Stimulated activated CD8-positive, alpha-beta memory T cell treated with anti-CD3 and anti-CD28 coated beads, Interleukin-4, amount 100 ng/mL, for 4 hours (primary cell): ENCODE data around the gene IL2RA.

Experiments
- DNase-seq, 2 donors: peaks; one replicate each; pipeline ENCODE4 v3.0.0-alpha.2; 2020; ENCODE audit warnings: low read depth in 2 of 2, low spot score in 1 of 2

IL2RA gene

GRCh38 chr10:6059506-6059905 lies 2.7 kb downstream of the IL2RA start:
- no peak for DNase-seq

- DNase-seq = no peak
Observed at GRCh38 chr10:6058682-6059475, 3.3 kb downstream of the IL2RA start.

- no peak for DNase-seq
Observed at GRCh38 chr10:6056411-6057135, 5.6 kb downstream of the IL2RA start.

GRCh38 chr10:6055929-6056328 lies 6.2 kb downstream of the IL2RA start:
- no peak for DNase-seq

GRCh38 chr10:6054884-6055283 lies 7.3 kb downstream of the IL2RA start:
- no peak for DNase-seq

- DNase-seq = no peak
Observed at GRCh38 chr10:6053816-6054631, 8.1 kb downstream of the IL2RA start.

- no peak for DNase-seq
Observed at GRCh38 chr10:6053303-6053702, 8.9 kb downstream of the IL2RA start.

GRCh38 chr10:6052247-6053221 lies 9.6 kb downstream of the IL2RA start:
- DNase-seq = peak; percentile 62 to 76

GRCh38 chr10:6050801-6051445 lies 11.2 kb downstream of the IL2RA start:
- DNase-seq = peak; percentile 81 to 89

- no peak for DNase-seq
Observed at GRCh38 chr10:6049031-6049400, 13.2 kb downstream of the IL2RA start.

- DNase-seq = no peak
Observed at GRCh38 chr10:6048281-6049030, 13.7 kb downstream of the IL2RA start.

- no peak for DNase-seq
Observed at GRCh38 chr10:6047847-6048246, 14.3 kb downstream of the IL2RA start.

GRCh38 chr10:6046773-6047611 lies 15.2 kb downstream of the IL2RA start:
- DNase-seq = no peak

- DNase-seq = no peak
Observed at GRCh38 chr10:6045878-6046772, 16.0 kb downstream of the IL2RA start.

GRCh38 chr10:6045314-6045848 lies 16.8 kb downstream of the IL2RA start:
- DNase-seq = no peak

- DNase-seq = no peak
Observed at GRCh38 chr10:6044751-6045313, 17.3 kb downstream of the IL2RA start.

- no peak for DNase-seq
Observed at GRCh38 chr10:6044060-6044459, 18.1 kb downstream of the IL2RA start.
